CD8-positive, alpha-beta memory T cell (primary cell): ENCODE measurements around the gene ZCCHC7. TPM values are rescaled to one million over a fixed set of nuclear protein-coding genes. Genes with fewer than 3 reads are reported as not detected.
A peak's percentile ranks its signal among the peaks of the same experiment; 100 is the strongest.

Experiments used
- CTCF ChIA-PET: fragments of 350-600 bp; sonication (Branson Sonifier 250); formaldehyde crosslinking; loops from one replicate; lab custom pipeline; 2021; ENCODE audit warnings: antibody characterized with exemption; lab: Charles Lee
- POLR2A ChIA-PET: fragments of 350-600 bp; sonication (Branson Sonifier 250); formaldehyde crosslinking; loops from one replicate; lab custom pipeline; 2021; ENCODE audit warnings: antibody characterized with exemption; lab: Charles Lee
- DNase-seq, 5 donors: peaks; one replicate each; pipeline versions ENCODE4 v3.0.0 to v3.0.0-alpha.2; 2020 to 2022; ENCODE audit warnings: mixed read lengths in 1 of 5
- H3K27ac ChIP-seq: one replicate; pipeline ENCODE4 v1.7.0; 2013; ENCODE audit warnings: low read depth, mild to moderate bottlenecking, low read length, moderate library complexity
- H3K27me3 ChIP-seq: 2 replicates; pipeline ENCODE4 v1.7.0; 2013; ENCODE audit warnings: low read length, mild to moderate bottlenecking; ENCODE audit not compliant: insufficient read depth, poor library complexity, severe bottlenecking
- H3K36me3 ChIP-seq: 2 replicates; pipeline ENCODE4 v1.7.0; 2013; ENCODE audit warnings: mild to moderate bottlenecking, low read length, moderate library complexity; ENCODE audit not compliant: insufficient read depth
- H3K4me1 ChIP-seq: 2 replicates; pipeline ENCODE4 v1.7.0; 2013; ENCODE audit warnings: mild to moderate bottlenecking, low read length, moderate library complexity; ENCODE audit not compliant: insufficient read depth
- H3K4me3 ChIP-seq: 2 replicates; pipeline ENCODE4 v1.7.0; 2013; ENCODE audit warnings: mild to moderate bottlenecking, low read length
- H3K9me3 ChIP-seq: 2 replicates; pipeline ENCODE4 v1.7.0; 2013; ENCODE audit warnings: mild to moderate bottlenecking, low read length
- H3K27ac Mint-ChIP-seq, 8 donors: one replicate each; pipeline ENCODE4 v1.8.0; 2020 to 2021; ENCODE audit warnings: mixed read lengths in 8 of 8, mild to moderate bottlenecking in 6 of 8, inconsistent platforms in 3 of 8, moderate library complexity in 3 of 8
- H3K27me3 Mint-ChIP-seq, 2 donors: one replicate each; pipeline ENCODE4 v1.8.0; 2020 to 2021; ENCODE audit warnings: mixed read lengths in 2 of 2, mild to moderate bottlenecking in 1 of 2, moderate library complexity in 1 of 2
- H3K36me3 Mint-ChIP-seq, 3 donors: one replicate each; pipeline ENCODE4 v1.8.0; 2020 to 2021; ENCODE audit warnings: mixed read lengths in 3 of 3, inconsistent platforms in 1 of 3, mild to moderate bottlenecking in 1 of 3
- H3K4me1 Mint-ChIP-seq, 3 donors: one replicate each; pipeline ENCODE4 v1.8.0; 2020 to 2021; ENCODE audit warnings: mixed read lengths in 3 of 3, inconsistent platforms in 1 of 3, mild to moderate bottlenecking in 1 of 3
- H3K4me3 Mint-ChIP-seq, 7 donors: one replicate each; pipeline ENCODE4 v1.8.0; 2020 to 2021; ENCODE audit warnings: mixed read lengths in 7 of 7, mild to moderate bottlenecking in 6 of 7, moderate library complexity in 4 of 7, inconsistent platforms in 2 of 7
- H3K9me3 Mint-ChIP-seq, 5 donors: one replicate each; pipeline ENCODE4 v1.8.0; 2020 to 2022; ENCODE audit warnings: mixed read lengths in 5 of 5, mild to moderate bottlenecking in 3 of 5, moderate library complexity in 2 of 5, inconsistent platforms in 1 of 5
- polyA plus RNA-seq: library from polyadenylated mRNA; unstranded; fragments of 300-500 nt; fragmentation: Illumina TruSeq; gene quantifications from one replicate; pipeline ENCODE4 v1.2.3, GENCODE V29; 2021
- total RNA-seq, 2 experiments: library from RNA; stranded (reverse); gene quantifications; one replicate each; pipeline ENCODE4 v1.2.3, GENCODE V29; 2021

ZCCHC7 gene
- total and polyA plus RNA-seq, 3 experiments from 2014 or later = 25.6 to 35.2 (median 27.1) TPM

DNA sequence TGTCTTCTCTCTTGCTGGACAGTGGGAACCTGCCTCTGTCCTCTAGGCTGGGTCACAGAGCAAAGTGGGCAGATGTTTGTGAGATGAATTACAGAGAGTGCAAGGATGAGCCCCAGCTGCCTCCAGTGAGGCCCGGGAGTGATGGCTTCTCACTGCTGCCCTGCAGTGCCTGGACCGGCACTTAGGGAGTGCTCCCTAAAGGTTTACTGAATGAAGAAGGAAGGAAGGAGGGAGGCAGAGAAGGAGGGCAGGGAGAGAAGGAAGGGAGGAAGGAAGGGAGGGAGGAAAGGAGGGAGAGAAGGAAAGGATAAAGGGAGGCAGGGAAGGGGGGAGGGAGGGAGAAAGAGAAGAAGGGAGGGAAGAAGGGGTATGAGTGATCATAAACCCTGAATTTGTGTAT, 259.5 kb downstream of the ZCCHC7 start:
- no peaks in the 10 kb centered on the region for H3K36me3 ChIP-seq
- CTCF ChIA-PET = no interaction called here
- Mint-ChIP-seq H3K27ac (peak overlapping the region in 1 of 8 donors; percentile 58), H3K27me3 (peaks cover 12 to 36% of the 10 kb centered on the region in 2 donors), H3K9me3 (peaks cover 0 to 2% (median 0%) of the 10 kb centered on the region in 5 donors), H3K4me1 (no peaks in the 10 kb centered on the region), H3K36me3 (peaks cover 0 to 18% (median 0%) of the 10 kb centered on the region in 3 donors), H3K4me3 (no peak overlapping the region)
- no peaks in the 10 kb centered on the region for H3K27me3 ChIP-seq
- DNase-seq = no peak
- H3K9me3 ChIP-seq = no peaks in the 10 kb centered on the region
- H3K27ac ChIP-seq = no peak overlapping the region
- no peak overlapping the region for H3K4me3 ChIP-seq
- POLR2A ChIA-PET = no interaction called here
- no peaks in the 10 kb centered on the region for H3K4me1 ChIP-seq

DNA sequence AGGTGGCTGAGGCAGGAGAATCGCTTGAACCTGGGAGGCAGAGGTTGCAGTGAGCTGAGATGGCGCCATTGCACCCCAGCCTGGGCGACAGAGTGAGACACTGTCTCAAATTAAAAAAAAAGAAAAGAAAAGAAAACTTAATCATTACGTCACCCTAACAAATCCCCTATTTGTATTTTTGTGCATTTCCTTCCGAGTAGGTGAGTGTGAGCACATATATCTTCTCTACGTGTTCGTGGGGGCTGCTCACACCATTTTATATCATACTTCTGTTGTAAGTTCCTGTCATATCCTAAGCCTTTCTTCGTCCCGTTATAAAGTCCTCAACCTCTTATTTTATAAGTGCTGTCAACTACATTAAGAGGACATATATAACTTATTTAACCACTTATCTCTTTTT, 260.2 kb downstream of the ZCCHC7 start:
- ChIA-PET POLR2A (no interaction called here), CTCF (interaction anchor here (0.9 kb wide), 1 partner anchor 507 kb away, joined by 3 read pairs; no protein-coding TSS in a partner anchor)
- Histone ChIP-seq H3K36me3 (no peaks in the 10 kb centered on the region), H3K4me3 (no peak overlapping the region), H3K4me1 (no peaks in the 10 kb centered on the region), H3K27ac (no peak overlapping the region), H3K27me3 (no peaks in the 10 kb centered on the region), H3K9me3 (no peaks in the 10 kb centered on the region)
- DNase-seq = no peak
- Mint-ChIP-seq H3K36me3 (peaks cover 0 to 18% (median 0%) of the 10 kb centered on the region in 3 donors), H3K4me3 (no peak overlapping the region), H3K4me1 (no peaks in the 10 kb centered on the region), H3K9me3 (peaks cover 0 to 2% (median 0%) of the 10 kb centered on the region in 5 donors), H3K27me3 (peaks cover 11 to 31% of the 10 kb centered on the region in 2 donors), H3K27ac (no peak overlapping the region)

DNA sequence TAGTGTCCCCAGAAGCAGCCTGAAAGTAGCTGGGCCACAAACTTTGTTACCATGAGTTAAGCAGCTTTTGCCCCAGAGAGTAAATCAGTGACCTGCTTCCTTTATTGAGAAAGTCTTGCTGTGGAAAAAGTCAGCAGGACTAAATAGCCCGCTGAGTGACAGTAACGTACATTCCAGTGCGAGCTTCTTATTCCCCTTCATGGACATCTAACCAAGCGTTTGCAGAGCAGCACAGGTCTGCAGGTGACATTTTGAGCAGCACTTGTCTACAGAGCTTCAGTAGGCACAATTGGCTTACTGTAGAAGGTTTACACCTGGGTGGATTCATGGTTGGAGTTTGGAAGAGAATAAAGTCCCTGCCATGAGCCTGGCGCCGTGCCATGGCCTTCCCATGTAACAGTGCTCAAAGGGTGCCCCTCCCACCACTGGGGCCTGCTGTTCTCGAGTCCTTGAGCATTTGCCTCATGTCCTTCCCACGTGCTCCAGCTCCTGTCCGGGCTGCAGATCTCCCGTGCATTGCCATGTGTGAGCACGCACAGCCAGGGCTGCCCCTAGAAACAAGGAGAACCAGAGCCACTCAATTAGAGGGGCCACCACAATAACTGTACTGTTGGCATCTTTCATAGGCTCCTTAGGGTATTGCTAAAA, 260.8 kb downstream of the ZCCHC7 start:
- no peaks in the 10 kb centered on the region for H3K27me3 ChIP-seq
- POLR2A ChIA-PET = no interaction called here
- no peak overlapping the region for H3K27ac ChIP-seq
- no peaks in the 10 kb centered on the region for H3K4me1 Mint-ChIP-seq
- peaks cover 9 to 29% of the 10 kb centered on the region in 2 donors for H3K27me3 Mint-ChIP-seq
- H3K4me1 ChIP-seq = no peaks in the 10 kb centered on the region
- DNase-seq = no peak
- H3K4me3 ChIP-seq = no peak overlapping the region
- no peaks in the 10 kb centered on the region for H3K9me3 ChIP-seq
- H3K36me3 Mint-ChIP-seq = peaks cover 0 to 18% (median 0%) of the 10 kb centered on the region in 3 donors
- H3K27ac Mint-ChIP-seq = no peak overlapping the region
- H3K36me3 ChIP-seq = no peaks in the 10 kb centered on the region
- CTCF ChIA-PET = interaction anchor here (0.9 kb wide), 1 partner anchor 507 kb away, joined by 3 read pairs; no protein-coding TSS in a partner anchor
- peaks cover 0 to 2% (median 0%) of the 10 kb centered on the region in 5 donors for H3K9me3 Mint-ChIP-seq
- no peak overlapping the region for H3K4me3 Mint-ChIP-seq

DNA sequence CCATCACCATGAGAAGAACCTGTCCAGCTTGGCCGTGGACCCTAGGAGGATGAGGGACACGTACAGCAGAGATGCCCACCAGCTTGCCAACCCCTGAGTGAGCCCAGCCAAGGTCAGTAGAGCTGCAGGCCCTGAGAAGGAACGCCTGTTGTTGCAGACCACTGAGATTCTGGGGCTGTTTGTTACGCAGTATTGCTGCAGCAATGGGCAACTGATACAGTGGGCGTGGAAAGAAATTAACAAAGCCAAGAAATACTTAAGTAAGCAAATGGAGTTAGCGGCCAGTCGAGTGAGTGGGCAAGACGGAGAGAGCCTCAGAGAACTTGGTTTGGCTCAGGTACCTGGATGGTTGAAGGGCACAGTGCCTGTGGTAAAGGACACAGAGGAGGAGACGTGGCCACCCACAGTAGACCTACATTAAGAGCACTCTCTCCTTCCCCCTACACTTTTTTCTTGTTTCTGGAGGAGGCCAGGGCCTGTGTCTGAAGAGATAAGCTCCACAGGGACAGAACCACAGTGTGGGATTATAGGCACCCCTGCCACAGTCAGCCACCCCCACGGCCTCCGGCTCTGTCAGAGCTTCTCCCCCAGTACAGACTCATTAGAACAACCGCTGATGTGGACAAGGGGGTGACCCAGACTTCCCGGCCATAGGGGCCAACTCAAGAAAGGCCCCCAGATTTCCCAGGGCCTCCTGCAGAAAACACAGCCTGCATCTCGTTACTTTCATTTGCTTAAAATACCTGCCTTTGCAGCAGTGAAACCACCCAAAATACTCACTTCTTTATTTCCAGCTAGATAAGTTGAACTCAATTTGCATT, 262.0 kb downstream of the ZCCHC7 start:
- ChIA-PET POLR2A (no interaction called here), CTCF (no interaction called here)
- no peaks in the 10 kb centered on the region for H3K4me1 Mint-ChIP-seq
- H3K27me3 Mint-ChIP-seq = peaks cover 2 to 19% of the 10 kb centered on the region in 2 donors
- H3K9me3 Mint-ChIP-seq = peaks cover 0 to 2% (median 0%) of the 10 kb centered on the region in 5 donors
- H3K27ac Mint-ChIP-seq = no peak overlapping the region
- Histone ChIP-seq H3K27ac (no peak overlapping the region), H3K9me3 (no peaks in the 10 kb centered on the region), H3K4me3 (no peak overlapping the region), H3K27me3 (no peaks in the 10 kb centered on the region), H3K4me1 (no peaks in the 10 kb centered on the region), H3K36me3 (no peaks in the 10 kb centered on the region)
- DNase-seq = no peak
- peaks cover 0 to 10% (median 0%) of the 10 kb centered on the region in 3 donors for H3K36me3 Mint-ChIP-seq
- no peak overlapping the region for H3K4me3 Mint-ChIP-seq

DNA sequence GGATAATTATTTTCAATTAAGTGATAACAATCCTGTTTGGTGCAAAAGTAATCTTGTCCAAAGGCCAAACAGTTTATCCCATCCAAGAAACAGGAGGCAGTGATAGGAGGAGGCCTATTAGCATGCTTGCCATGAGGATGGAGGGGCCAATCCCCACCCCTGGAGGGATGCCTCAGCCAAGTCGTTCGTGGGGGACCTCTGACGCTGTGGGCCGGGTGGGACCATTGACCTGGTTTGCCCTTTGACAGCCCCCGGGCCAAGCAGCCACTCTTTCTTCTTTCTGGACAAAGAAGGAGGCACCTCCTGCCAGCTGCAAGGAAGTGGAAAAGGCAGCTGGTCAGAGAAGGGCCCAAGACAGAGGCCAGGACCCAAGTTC, 262.6 kb downstream of the ZCCHC7 start:
- H3K9me3 Mint-ChIP-seq = no peaks in the 10 kb centered on the region
- POLR2A ChIA-PET = no interaction called here
- H3K4me1 Mint-ChIP-seq = no peaks in the 10 kb centered on the region
- Histone ChIP-seq H3K4me1 (no peaks in the 10 kb centered on the region), H3K27me3 (no peaks in the 10 kb centered on the region), H3K27ac (no peak overlapping the region), H3K9me3 (no peaks in the 10 kb centered on the region), H3K36me3 (no peaks in the 10 kb centered on the region), H3K4me3 (no peak overlapping the region)
- CTCF ChIA-PET = no interaction called here
- peaks cover 0 to 16% of the 10 kb centered on the region in 2 donors for H3K27me3 Mint-ChIP-seq
- no peak for DNase-seq
- H3K36me3 Mint-ChIP-seq = peaks cover 0 to 7% (median 0%) of the 10 kb centered on the region in 3 donors
- no peak overlapping the region for H3K4me3 Mint-ChIP-seq
- H3K27ac Mint-ChIP-seq = no peak overlapping the region

DNA sequence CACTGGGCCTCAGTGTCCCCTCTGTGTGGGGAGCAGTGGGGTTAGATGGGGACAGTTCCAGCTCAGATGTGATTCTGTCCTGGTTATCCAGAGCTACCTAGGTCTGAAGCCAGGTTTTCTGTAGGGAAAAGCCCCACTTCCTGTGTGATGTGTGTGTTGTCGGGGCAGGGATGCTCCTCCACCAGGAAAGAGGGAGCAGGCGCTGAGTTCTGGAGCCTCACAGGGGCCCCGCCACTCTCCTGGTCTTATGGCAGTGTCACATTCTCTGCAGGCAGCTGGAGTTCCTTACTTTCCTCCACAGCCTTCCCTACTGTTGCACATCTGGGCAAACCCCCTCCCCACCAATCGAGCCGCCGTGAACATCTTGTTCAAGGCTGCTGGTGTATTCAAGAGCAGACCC, 263.0 kb downstream of the ZCCHC7 start:
- no peak overlapping the region for H3K4me3 Mint-ChIP-seq
- H3K36me3 Mint-ChIP-seq = peaks cover 0 to 7% (median 0%) of the 10 kb centered on the region in 3 donors
- POLR2A ChIA-PET = no interaction called here
- DNase-seq = no peak
- H3K27ac Mint-ChIP-seq = no peak overlapping the region
- Histone ChIP-seq H3K4me3 (no peak overlapping the region), H3K9me3 (no peaks in the 10 kb centered on the region), H3K27ac (no peak overlapping the region), H3K27me3 (no peaks in the 10 kb centered on the region), H3K36me3 (no peaks in the 10 kb centered on the region), H3K4me1 (no peaks in the 10 kb centered on the region)
- no peaks in the 10 kb centered on the region for H3K4me1 Mint-ChIP-seq
- H3K27me3 Mint-ChIP-seq = peaks cover 0 to 11% of the 10 kb centered on the region in 2 donors
- CTCF ChIA-PET = no interaction called here
- no peaks in the 10 kb centered on the region for H3K9me3 Mint-ChIP-seq

DNA sequence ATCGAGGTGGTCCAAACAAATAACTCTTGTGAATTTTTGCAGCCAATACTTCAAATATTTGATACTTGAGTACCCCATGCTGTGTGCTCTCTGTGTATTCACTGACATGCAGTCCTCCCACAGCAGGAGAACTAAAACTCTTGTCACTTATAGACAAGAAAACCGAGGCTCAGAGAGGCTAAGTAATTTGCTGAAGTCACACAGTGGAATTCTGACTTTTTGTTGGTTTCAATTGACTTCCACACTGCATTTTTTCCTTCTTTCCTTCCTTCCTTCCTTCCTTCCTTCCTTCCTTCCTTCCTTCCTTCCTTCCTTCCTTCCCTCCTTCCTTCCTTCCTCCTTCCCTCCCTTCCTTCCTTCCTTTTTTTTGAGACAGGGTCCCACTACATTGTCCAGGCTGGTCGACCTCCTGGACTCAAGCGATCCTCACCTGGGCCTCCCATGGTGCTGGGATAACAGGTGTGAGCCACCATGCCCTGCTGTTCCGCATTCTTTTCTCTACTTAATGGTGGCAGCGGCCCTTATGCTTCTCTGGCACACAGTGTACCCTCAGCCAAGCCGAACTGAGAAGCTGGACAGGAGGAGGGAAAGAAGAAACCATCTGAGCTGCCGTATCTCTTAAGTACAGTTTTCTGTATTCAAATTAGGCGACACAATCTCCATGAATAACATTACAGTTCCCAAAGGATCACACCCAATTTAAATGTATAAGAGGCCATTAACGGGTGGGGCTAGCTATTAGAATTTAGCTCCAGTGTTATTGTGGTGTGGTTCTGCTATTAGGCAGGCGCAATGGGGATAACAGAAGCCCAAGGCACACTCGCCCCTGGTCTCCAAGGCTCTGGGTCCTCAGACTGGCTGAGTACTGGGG, 263.7 kb downstream of the ZCCHC7 start:
- H3K27ac ChIP-seq = no peak overlapping the region
- H3K4me3 ChIP-seq = no peak overlapping the region
- Mint-ChIP-seq H3K27me3 (peaks cover 0 to 6% of the 10 kb centered on the region in 2 donors), H3K9me3 (no peaks in the 10 kb centered on the region), H3K4me3 (no peak overlapping the region), H3K36me3 (peaks cover 0 to 7% (median 0%) of the 10 kb centered on the region in 3 donors), H3K27ac (no peak overlapping the region), H3K4me1 (no peaks in the 10 kb centered on the region)
- H3K9me3 ChIP-seq = no peaks in the 10 kb centered on the region
- H3K27me3 ChIP-seq = no peaks in the 10 kb centered on the region
- DNase-seq = no peak
- H3K4me1 ChIP-seq = no peaks in the 10 kb centered on the region
- ChIA-PET CTCF (no interaction called here), POLR2A (no interaction called here)
- no peaks in the 10 kb centered on the region for H3K36me3 ChIP-seq
